A549 (cell line): ENCODE measurements around the gene IRS2. TPM values are rescaled to one million over a fixed set of nuclear protein-coding genes. Genes with fewer than 3 reads are reported as not detected.

Experiments used
- ATAC-seq, 2 experiments: fragments of 200-7000 bp in 1 of 2; fragments of >200 bp in 1 of 2; cut with Nextera tagmentation in 1 of 2; cut with Tn5 transposase in 1 of 2; 3 replicates each; pipeline versions ENCODE4 v1.8.0 to v1.9.1; 2018 to 2020; ENCODE audit warnings: mild to moderate bottlenecking in 1 of 2, moderate library complexity in 1 of 2
- CTCF ChIA-PET: fragments of 300-600 bp; sonication (Branson Sonifier 250); formaldehyde crosslinking; extraction: SDS; loops from one replicate; lab custom pipeline; 2021; ENCODE audit warnings: antibody characterized with exemption, inconsistent platforms; lab: Yijun Ruan, JAX
- POLR2A ChIA-PET: fragments of 350-600 bp; formaldehyde crosslinking; extraction: SDS; loops from one replicate; lab custom pipeline; 2021; ENCODE audit warnings: antibody characterized with exemption, inconsistent platforms; lab: Yijun Ruan, JAX
- DNase-seq, 2 experiments: peaks; one replicate each; pipeline versions ENCODE4 v3.0.0 to v3.0.0-alpha.2; 2011 to 2016; ENCODE audit warnings: low read depth in 1 of 2, low spot score in 1 of 2
- FAIRE-seq: peaks from 2 replicates; lab custom pipeline; 2011; peaks lifted over from hg19 to GRCh38; lab: Jason Lieb, UNC
- H3K27ac ChIP-seq, 2 experiments: fragments of >200 bp; sonication (Bioruptor Twin); formaldehyde crosslinking; 3 replicates each; pipeline ENCODE4 v1.5.1; 2016 to 2017
- H3K4me1 ChIP-seq: fragments of >200 bp; sonication (Bioruptor Twin); formaldehyde crosslinking; 3 replicates; pipeline ENCODE4 v1.6.1; 2016
- H3K4me2 ChIP-seq: fragments of >200 bp; sonication (Bioruptor Twin); formaldehyde crosslinking; 3 replicates; pipeline ENCODE4 v1.6.1; 2016
- H3K4me3 ChIP-seq: fragments of >200 bp; sonication (Bioruptor Twin); formaldehyde crosslinking; 3 replicates; pipeline ENCODE4 v1.5.1; 2016
- H3K9me3 ChIP-seq: fragments of >200 bp; sonication (Bioruptor Twin); formaldehyde crosslinking; 3 replicates; pipeline ENCODE4 v1.6.1; 2016
- BCL3 ChIP-seq: fragments of >200 bp; sonication (Bioruptor Twin); formaldehyde crosslinking; IDR thresholded peaks from 3 replicates; pipeline ENCODE4 v1.6.1; 2016
- CHD2 ChIP-seq: fragments of 150-350 bp; IDR thresholded peaks from 2 replicates; pipeline ENCODE4 v1.6.1; 2014; ENCODE audit warnings: low read length; ENCODE audit not compliant: partially characterized antibody
- CHD4 ChIP-seq: fragments of 200-600 bp; sonication (generic); IDR thresholded peaks from 2 replicates; pipeline ENCODE4 v1.6.1; 2016; ENCODE audit warnings: antibody characterized with exemption, mild to moderate bottlenecking, borderline replicate concordance
- CTCF ChIP-seq: fragments of >200 bp; sonication (Bioruptor Twin); formaldehyde crosslinking; IDR thresholded peaks from 3 replicates; pipeline ENCODE4 v1.5.1; 2016
- EP300 ChIP-seq, 2 experiments: fragments of >200 bp; sonication (Bioruptor Twin); formaldehyde crosslinking; IDR thresholded peaks; 2 replicates in 1 of 2; 3 replicates in 1 of 2; pipeline ENCODE4 v1.6.1; 2016 to 2017
- FOSB ChIP-seq: fragments of 250-450 bp; sonication (Bioruptor Pico); IDR thresholded peaks from 2 replicates; pipeline ENCODE4 v1.5.0; 2020; ENCODE audit warnings: mild to moderate bottlenecking, moderate library complexity
- HOXA7 ChIP-seq: fragments of 250-450 bp; sonication (Bioruptor Pico); IDR thresholded peaks from 2 replicates; pipeline ENCODE4 v1.5.0; 2020; ENCODE audit warnings: mild to moderate bottlenecking, moderate library complexity
- HOXB13 ChIP-seq: fragments of 250-450 bp; sonication (Bioruptor Pico); IDR thresholded peaks from 2 replicates; pipeline ENCODE4 v1.5.0; 2020; ENCODE audit warnings: low read depth, mild to moderate bottlenecking, moderate library complexity
- HOXB5 ChIP-seq: fragments of 250-450 bp; sonication (Bioruptor Pico); IDR thresholded peaks from 2 replicates; pipeline ENCODE4 v1.5.0; 2020; ENCODE audit warnings: mild to moderate bottlenecking, moderate library complexity
- MYC ChIP-seq: IDR thresholded peaks from 2 replicates; pipeline ENCODE4 v1.6.1; 2012; ENCODE audit warnings: mild to moderate bottlenecking, inconsistent platforms, low read length, improper control_type of control experiment, borderline replicate concordance
- NFE2L2 ChIP-seq: fragments of 150-350 bp; conservative IDR thresholded peaks from 2 replicates; pipeline ENCODE4 v1.6.1; 2014; ENCODE audit warnings: low read length
- POLR2A ChIP-seq: IDR thresholded peaks from 2 replicates; pipeline ENCODE4 v1.6.1; 2012; ENCODE audit warnings: mild to moderate bottlenecking, low read length
- RCOR1 ChIP-seq: fragments of 150-350 bp; IDR thresholded peaks from 2 replicates; pipeline ENCODE4 v1.6.1; 2014; ENCODE audit warnings: antibody characterized with exemption, low read length, low read depth
- SREBF2 ChIP-seq: fragments of 450-650 bp; IDR thresholded peaks from 2 replicates; pipeline ENCODE4 v1.6.1; 2014; ENCODE audit warnings: mild to moderate bottlenecking, moderate library complexity
- TFCP2L1 ChIP-seq: fragments of 250-450 bp; sonication (Bioruptor Pico); IDR thresholded peaks from 2 replicates; pipeline ENCODE4 v1.5.0; 2021; ENCODE audit warnings: mild to moderate bottlenecking
- TP53 ChIP-seq: fragments of 250-450 bp; sonication (Bioruptor Pico); IDR thresholded peaks from 2 replicates; pipeline ENCODE4 v1.5.0; 2021; ENCODE audit warnings: mild to moderate bottlenecking, moderate library complexity
- ZFP36 ChIP-seq: fragments of 450-650 bp; IDR thresholded peaks from 2 replicates; pipeline ENCODE4 v1.6.1; 2014; ENCODE audit warnings: borderline replicate concordance; ENCODE audit not compliant: partially characterized antibody
- WGBS: methylation state at CpG from one replicate; pipeline ENCODE4 v1.1.6; 2017; ENCODE audit errors: missing lambda C conversion rate; 5-methylcytosine and 5-hydroxymethylcytosine counted together
- polyA plus RNA-seq, 4 experiments: library from polyadenylated mRNA; depleted of rRNA in 3 of 4; stranded (reverse); fragments of >200 nt; fragmentation: RNase III in 1 of 4; extraction: RNeasy Plus Mini Kit Qiagen cat#74134 plus additional on column Dnase treatment in 1 of 4; gene quantifications; 2 replicates in 3 of 4; 3 replicates in 1 of 4; pipeline ENCODE4 v1.2.3, GENCODE V29; 2011 to 2017
- TF ChIP-seq, protein P1 (sequence below): IDR thresholded peaks from 2 replicates; pipeline ENCODE4 v1.6.1; 2012

Gene IRS2
- polyA plus RNA-seq, 2 of the 4 experiments (the other 2 are of a cell fraction): 4.8 to 12.3 TPM

GRCh38 chr13:109704771-109705635 is 81.4 kb downstream of the IRS2 start (continued):
- TF ChIP-seq ZFP36 (no peak), TP53 (CRISPR knock-in tag) (no peak)
- TF ChIP-seq, all 56 proteins: peak for 7

GRCh38 chr13:109703250-109703649 is 83.1 kb downstream of the IRS2 start:
- ATAC-seq (no peak), FAIRE-seq (no peak), DNase-seq (no peak)
- CTCF ChIA-PET: no interaction called here
- peaks cover 38% of the 10 kb centered on the region for H3K4me1 ChIP-seq
- H3K4me2 ChIP-seq: no peak overlapping the region
- POLR2A ChIA-PET: no interaction called here
- 90% methylated on average over 3 of the region's 3 CpGs for WGBS
- no peak overlapping the region; a peak in 2 of 6 replicates for H3K27ac ChIP-seq
- no peak overlapping the region for H3K4me3 ChIP-seq
- no peaks in the 10 kb centered on the region for H3K9me3 ChIP-seq
- TF ChIP-seq CHD4 (no peak), HOXB5 (no peak), FOSB (CRISPR knock-in tag) (no peak), CTCF (no peak), NFE2L2 (no peak), BCL3 (no peak), HOXA7 (CRISPR knock-in tag) (no peak), EP300 (IDR thresholded peaks at IDR 0.05) (no peak), CHD2 (no peak), SREBF2 (no peak), TFCP2L1 (CRISPR knock-in tag) (no peak), POLR2A (no peak), MYC (no peak), HOXB13 (CRISPR knock-in tag) (no peak), RCOR1 (no peak)
- TF ChIP-seq, protein P1, sequence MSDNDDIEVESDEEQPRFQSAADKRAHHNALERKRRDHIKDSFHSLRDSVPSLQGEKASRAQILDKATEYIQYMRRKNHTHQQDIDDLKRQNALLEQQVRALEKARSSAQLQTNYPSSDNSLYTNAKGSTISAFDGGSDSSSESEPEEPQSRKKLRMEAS: no peak
